SKM-1 treated with dmso at 0.1 percent for 144 hours (cell line): ENCODE data around the gene FBN2.

ENCODE experiments used
- DNase-seq: peaks from one replicate; lab custom pipeline; 2025; ENCODE audit not compliant: unreplicated experiment; lab: John Stamatoyannopoulos, UW

The FBN2 gene

GRCh38 chr5:128378196-128378595, 159.8 kb downstream of the FBN2 start:
- no peak for DNase-seq

GRCh38 chr5:128376577-128376976, 161.5 kb downstream of the FBN2 start:
- DNase-seq, result no peak

GRCh38 chr5:128366147-128366546, 171.9 kb downstream of the FBN2 start:
- DNase-seq, result no peak

GRCh38 chr5:128362370-128362769, 175.7 kb downstream of the FBN2 start:
- DNase-seq, result no peak

GRCh38 chr5:128358826-128359225, 179.2 kb downstream of the FBN2 start:
- no peak for DNase-seq

GRCh38 chr5:128357226-128357625, 180.8 kb downstream of the FBN2 start:
- no peak for DNase-seq

GRCh38 chr5:128355961-128356360, 182.1 kb downstream of the FBN2 start:
- DNase-seq, result no peak

GRCh38 chr5:128353441-128354107, 184.5 kb downstream of the FBN2 start:
- no peak for DNase-seq

- DNase-seq, result no peak
Observed at GRCh38 chr5:128350705-128351104, 187.3 kb downstream of the FBN2 start.

GRCh38 chr5:128349044-128349858, 188.8 kb downstream of the FBN2 start:
- DNase-seq, result no peak

- DNase-seq, result no peak
Observed at GRCh38 chr5:128346038-128346437, 192.0 kb downstream of the FBN2 start.

GRCh38 chr5:128345247-128345646, 192.8 kb downstream of the FBN2 start:
- no peak for DNase-seq

- no peak for DNase-seq
Observed at GRCh38 chr5:128343168-128343567, 194.9 kb downstream of the FBN2 start.

- peak; percentile 78 for DNase-seq
Observed at GRCh38 chr5:128341056-128341455, 197.0 kb downstream of the FBN2 start.

GRCh38 chr5:128340648-128341047, 197.4 kb downstream of the FBN2 start:
- DNase-seq, result no peak

GRCh38 chr5:128339585-128339984, 198.5 kb downstream of the FBN2 start:
- DNase-seq, result no peak

GRCh38 chr5:128338649-128339048, 199.4 kb downstream of the FBN2 start:
- no peak for DNase-seq

GRCh38 chr5:128335339-128335738, 202.7 kb downstream of the FBN2 start:
- no peak for DNase-seq

- DNase-seq, result no peak
Observed at GRCh38 chr5:128334010-128334716, 203.9 kb downstream of the FBN2 start.

- no peak for DNase-seq
Observed at GRCh38 chr5:128331261-128331660, 206.8 kb downstream of the FBN2 start.

GRCh38 chr5:128329386-128329939, 208.6 kb downstream of the FBN2 start:
- DNase-seq, result no peak

- DNase-seq, result no peak
Observed at GRCh38 chr5:128328446-128328845, 209.6 kb downstream of the FBN2 start.
